GM18870 (cell line): Measurements from ENCODE around the gene GTF2H3.

ENCODE experiments used
- ATAC-seq: cut with Tn5 transposase; IDR thresholded peaks from one replicate; pipeline ENCODE4 v1.9.1; 2021; ENCODE audit warnings: moderate library complexity; ENCODE audit not compliant: unreplicated experiment

Gene GTF2H3

GRCh38 chr12:123645380-123645779 lies 11.8 kb downstream of the GTF2H3 start:
- ATAC-seq: no peak

- no peak for ATAC-seq
These were observed 12.2 kb downstream of the GTF2H3 start for GRCh38 chr12:123645878-123646277.

- no peak for ATAC-seq
These were observed 14.8 kb downstream of the GTF2H3 start for GRCh38 chr12:123648401-123648800.

GRCh38 chr12:123654129-123654701 lies 20.6 kb downstream of the GTF2H3 start:
- ATAC-seq: no peak

GRCh38 chr12:123655420-123655819 lies 21.8 kb downstream of the GTF2H3 start:
- peak; percentile 76 for ATAC-seq

- ATAC-seq: no peak
These were observed 22.8 kb downstream of the GTF2H3 start for GRCh38 chr12:123656392-123656791.

- ATAC-seq: no peak
These were observed 23.6 kb downstream of the GTF2H3 start for GRCh38 chr12:123657211-123657610.

GRCh38 chr12:123659996-123660727 lies 26.5 kb downstream of the GTF2H3 start:
- ATAC-seq: no peak

GRCh38 chr12:123667771-123668170 lies 34.1 kb downstream of the GTF2H3 start:
- no peak for ATAC-seq

GRCh38 chr12:123670882-123671728 lies 37.5 kb downstream of the GTF2H3 start, which contains the start of gene TCTN2:
TCTN2 (plus strand) TSS chr12:123671113; CDS start chr12:123671241, 128 bp downstream.
- peak; percentile 89 for ATAC-seq

GRCh38 chr12:123671876-123672275 lies 38.2 kb downstream of the GTF2H3 start:
- ATAC-seq: no peak

GRCh38 chr12:123675436-123675835 lies 41.8 kb downstream of the GTF2H3 start:
- ATAC-seq: no peak

- no peak for ATAC-seq
These were observed 43.1 kb downstream of the GTF2H3 start for GRCh38 chr12:123676616-123677320.

GRCh38 chr12:123678981-123679380 lies 45.4 kb downstream of the GTF2H3 start:
- ATAC-seq: no peak

- ATAC-seq: no peak
These were observed 48.0 kb downstream of the GTF2H3 start for GRCh38 chr12:123681605-123682004.

- ATAC-seq: no peak
These were observed 50.3 kb downstream of the GTF2H3 start for GRCh38 chr12:123683964-123684363.

GRCh38 chr12:123686636-123687190 lies 53.1 kb downstream of the GTF2H3 start:
- ATAC-seq: no peak

GRCh38 chr12:123690191-123690840 lies 56.7 kb downstream of the GTF2H3 start:
- ATAC-seq: no peak

GRCh38 chr12:123696207-123696606 lies 62.6 kb downstream of the GTF2H3 start:
- no peak for ATAC-seq

GRCh38 chr12:123696646-123697045 lies 63.0 kb downstream of the GTF2H3 start:
- no peak for ATAC-seq
